GM18511 (cell line): Measurements from ENCODE around the gene UHRF2.
"Not testable (repeated sequence)": the region's sequence is repeated elsewhere in the genome, so short reads cannot be mapped to it uniquely, and the experiment has no call there.

Experiments
- ATAC-seq: cut with Tn5 transposase; IDR thresholded peaks from one replicate; pipeline ENCODE4 v1.9.1; 2021; ENCODE audit warnings: mild to moderate bottlenecking, moderate library complexity; ENCODE audit not compliant: unreplicated experiment

The UHRF2 gene, protein sequence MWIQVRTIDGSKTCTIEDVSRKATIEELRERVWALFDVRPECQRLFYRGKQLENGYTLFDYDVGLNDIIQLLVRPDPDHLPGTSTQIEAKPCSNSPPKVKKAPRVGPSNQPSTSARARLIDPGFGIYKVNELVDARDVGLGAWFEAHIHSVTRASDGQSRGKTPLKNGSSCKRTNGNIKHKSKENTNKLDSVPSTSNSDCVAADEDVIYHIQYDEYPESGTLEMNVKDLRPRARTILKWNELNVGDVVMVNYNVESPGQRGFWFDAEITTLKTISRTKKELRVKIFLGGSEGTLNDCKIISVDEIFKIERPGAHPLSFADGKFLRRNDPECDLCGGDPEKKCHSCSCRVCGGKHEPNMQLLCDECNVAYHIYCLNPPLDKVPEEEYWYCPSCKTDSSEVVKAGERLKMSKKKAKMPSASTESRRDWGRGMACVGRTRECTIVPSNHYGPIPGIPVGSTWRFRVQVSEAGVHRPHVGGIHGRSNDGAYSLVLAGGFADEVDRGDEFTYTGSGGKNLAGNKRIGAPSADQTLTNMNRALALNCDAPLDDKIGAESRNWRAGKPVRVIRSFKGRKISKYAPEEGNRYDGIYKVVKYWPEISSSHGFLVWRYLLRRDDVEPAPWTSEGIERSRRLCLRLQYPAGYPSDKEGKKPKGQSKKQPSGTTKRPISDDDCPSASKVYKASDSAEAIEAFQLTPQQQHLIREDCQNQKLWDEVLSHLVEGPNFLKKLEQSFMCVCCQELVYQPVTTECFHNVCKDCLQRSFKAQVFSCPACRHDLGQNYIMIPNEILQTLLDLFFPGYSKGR

DNA sequence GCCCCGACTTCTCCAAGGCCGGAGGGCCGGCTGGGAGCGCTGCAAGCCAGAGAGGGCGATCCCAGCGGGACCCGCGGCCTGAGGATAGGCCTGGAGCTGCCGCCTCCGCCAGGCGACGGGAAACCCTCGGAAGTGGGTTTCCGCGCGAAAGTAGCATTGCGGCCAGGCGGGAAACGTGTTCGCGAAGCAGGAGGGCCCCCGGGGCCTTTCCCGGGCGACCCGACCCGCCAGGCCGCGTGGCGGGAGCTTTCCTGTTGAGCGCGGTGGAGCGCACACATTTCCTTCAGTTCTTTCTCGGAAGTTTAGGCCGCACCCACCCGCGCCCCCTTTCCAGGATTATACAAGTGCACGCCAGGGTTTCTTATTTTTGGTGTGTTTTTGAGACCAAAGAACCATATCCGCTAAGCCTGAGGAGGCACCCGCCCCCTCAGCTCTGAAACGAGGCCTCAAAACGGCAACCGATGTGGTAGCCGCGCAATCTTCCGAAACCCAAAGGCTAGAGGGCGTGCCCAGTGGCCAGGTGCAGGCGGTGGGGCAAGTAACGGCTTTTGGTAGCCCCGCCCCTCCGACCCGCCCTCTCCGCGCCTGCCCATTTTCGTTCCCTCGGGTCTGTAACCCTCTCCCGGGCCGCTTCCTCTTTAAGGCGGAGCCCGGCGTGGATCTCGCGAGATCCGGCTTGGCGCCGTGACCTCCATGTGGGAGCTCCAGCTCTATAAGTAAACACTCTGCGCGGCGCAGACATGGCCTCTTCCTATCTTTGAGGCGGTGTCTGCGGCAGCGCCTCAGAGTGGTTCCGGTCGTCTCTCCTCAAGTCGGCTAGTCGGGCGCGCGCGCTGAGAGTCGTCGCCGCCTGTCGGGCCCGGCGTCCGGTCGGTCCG lies at the start of gene UHRF2:
Gene UHRF2 (plus strand): TSS at position 713 of the 878 bp plus-strand sequence. CDS start 292 bp downstream, outside the sequence.
- ATAC-seq = peak; percentile 85

DNA sequence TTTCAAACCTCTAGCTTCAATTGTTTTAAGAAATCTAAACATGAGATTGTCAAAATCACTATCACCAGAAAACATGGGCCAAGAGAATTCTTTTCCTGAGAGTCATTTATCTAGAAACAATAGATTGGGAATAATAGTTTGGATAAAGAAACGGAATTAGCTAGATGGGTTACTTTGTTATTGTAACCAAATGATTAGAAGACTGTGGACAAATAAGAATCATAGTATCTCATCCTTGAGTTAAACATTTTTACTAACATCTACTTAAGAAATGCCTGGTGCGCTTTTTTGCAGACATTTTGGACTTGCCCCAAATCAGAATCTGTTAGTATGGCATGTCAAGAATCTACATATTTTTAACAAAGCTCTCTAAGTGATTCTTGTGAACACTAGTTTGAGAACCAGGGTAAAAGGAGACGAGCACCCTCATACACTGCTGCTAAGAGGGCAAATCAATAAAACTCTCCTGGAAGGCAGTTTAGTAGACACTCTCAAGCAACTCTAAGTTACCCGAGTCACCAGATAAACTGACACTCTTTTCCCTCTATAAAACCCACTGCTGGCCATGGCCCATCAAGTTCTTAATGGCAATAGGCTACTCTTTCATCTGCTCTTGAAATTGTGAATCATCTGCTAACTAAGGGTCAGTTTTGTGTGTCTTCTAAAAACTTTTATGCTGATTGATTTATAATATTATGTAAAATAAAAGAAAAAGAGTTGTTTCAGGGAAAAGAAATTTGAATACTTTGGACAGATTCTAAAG lies 45.7 kb upstream of the UHRF2 start:
- ATAC-seq = no peak

DNA sequence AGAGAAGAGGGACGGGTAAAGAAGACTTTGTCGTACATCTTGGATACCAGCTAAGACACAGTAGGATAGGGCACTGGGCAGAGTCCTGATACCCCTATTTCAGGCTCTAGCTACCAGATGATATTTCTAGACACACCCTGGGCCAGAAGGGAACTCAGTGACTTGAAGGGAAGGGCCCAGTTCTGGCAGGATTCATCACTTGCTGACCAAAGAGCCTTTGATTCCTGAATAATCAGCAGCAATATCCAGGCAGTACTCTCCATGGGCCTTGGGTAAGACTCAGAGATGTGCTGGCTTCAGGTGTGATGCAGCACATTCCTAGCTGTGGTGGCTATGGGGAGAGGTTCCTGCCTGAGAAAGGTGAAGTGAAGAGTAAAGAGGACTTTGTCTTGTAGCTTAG lies 44.2 kb upstream of the UHRF2 start:
- ATAC-seq = no peak

DNA sequence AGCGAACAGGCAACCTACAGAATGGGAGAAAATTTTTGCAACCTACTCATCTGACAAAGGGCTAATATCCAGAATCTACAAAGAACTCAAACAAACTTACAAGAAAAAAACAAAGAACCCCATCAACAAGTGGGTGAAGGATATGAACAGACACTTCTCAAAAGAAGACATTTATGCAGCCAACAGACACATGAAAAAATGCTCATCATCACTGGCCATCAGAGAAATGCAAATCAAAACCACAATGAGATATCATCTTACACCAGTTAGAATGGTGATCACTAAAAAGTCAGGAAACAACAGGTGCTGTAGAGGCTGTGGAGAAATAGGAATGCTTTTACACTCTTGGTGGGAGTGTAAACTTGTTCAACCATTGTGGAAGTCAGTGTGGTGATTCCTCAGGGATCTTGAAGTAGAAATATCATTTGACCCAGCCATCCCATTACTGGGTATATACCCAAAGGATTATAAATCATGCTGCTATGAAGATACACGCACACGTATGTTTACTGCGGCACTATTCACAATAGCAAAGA lies 31.5 kb upstream of the UHRF2 start:
- not testable (repeated sequence) for ATAC-seq

DNA sequence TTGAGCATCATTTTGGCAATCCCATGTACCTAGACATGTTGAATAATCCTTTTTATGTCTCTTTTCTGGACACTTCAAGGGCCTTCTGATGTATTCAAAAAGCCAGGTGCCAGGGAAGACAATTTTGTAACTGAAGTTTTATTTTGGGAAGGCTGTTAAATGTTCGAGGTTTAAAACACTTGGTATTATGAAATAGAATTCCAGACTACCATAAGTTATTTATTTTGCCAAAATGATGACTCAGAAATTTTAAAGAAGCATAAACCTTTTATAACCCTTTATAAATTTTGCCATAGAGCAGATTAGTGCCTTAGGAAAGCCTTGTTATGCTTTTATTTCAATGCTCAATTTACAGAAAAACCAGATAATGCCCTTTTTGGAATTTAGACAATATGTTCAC lies 30.3 kb upstream of the UHRF2 start:
- no peak for ATAC-seq

DNA sequence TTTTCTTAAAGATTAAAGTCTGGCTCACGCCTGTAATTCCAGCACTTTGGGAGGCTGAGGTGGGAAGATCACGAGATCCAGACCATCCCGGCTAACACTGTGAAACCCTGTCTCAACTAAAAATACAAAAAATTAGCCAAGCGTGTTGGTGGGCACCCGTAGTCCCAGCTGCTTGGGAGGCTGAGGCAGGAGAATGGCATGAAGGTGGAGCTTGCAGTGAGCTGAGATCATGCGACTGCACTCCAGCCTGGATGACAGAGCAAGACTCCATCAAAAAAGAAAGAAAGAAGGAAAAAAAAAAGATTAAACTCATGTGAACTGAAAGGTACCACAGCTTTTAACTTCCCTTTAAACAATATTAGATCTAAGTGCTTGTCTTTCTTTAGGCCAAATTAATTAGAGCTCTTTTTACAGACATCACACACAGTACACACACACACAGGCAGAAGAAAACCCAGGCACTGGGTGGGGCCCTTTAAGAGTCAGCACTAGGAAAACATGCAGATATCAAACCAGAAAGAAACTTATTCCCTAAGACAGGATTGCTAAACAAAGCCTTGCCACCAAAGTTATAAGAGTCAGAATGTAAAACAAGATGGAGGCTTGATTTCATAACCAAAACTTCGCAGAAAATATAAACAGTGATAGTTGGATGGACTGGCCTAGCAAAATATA lies 29.3 kb upstream of the UHRF2 start:
- ATAC-seq = no peak

DNA sequence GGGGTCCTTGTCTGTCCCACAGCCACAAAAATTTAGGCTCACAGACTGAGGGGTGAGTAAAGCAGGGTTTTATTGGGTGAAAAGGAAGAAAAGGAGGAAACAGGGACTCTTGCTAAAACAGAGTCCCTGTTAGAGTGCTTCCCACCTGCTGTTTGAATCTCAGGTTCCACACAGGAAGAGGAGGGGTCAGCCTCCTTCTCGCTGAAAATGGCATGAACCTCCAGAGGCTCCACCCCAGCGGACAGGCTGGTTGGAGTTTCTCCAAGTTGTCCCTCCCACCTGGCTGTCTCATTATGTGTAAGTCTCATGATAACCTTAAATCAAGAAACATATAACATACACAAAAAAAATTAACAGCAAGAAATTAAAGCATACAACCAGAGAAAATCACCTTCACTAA lies 28.3 kb upstream of the UHRF2 start:
- ATAC-seq = no peak

DNA sequence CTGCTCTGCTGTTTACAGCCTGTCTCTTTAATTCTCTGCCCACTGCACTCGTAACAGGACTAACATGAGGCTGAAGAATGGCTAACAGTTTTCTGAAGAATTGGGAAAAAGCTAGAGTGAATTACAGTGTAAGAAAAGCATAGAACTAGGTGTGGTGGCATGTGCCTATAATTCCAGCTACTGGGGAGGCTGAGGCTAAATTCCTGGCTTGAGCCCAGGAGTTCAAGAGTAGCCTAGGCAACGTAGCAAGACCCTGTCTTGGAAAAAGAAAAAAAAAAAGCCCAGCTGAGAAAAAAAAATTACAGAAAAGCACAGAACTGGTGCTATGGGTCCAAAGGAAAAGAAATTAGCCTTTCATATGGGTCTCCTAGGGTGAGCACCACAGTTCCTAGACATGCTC lies 13.9 kb upstream of the UHRF2 start:
- ATAC-seq = no peak

DNA sequence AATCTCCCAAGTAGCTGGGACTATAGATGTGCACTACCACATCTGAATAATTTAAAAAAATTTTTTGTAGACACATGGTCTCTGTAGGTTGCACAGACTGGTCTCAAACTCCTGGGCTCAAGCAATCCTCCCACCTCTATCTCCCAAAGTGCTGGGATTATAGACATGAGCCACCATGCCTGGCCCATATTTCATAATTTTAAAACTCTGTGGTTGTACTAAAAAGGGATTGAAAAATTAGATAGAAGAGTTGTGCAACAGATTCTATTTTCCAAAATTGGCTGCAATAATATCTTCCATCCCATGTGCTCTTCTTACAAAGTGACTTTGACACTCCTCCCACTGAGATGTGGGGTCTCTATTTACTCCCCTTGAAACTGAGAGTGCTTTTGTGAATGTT lies 7.6 kb upstream of the UHRF2 start:
- no peak for ATAC-seq

DNA sequence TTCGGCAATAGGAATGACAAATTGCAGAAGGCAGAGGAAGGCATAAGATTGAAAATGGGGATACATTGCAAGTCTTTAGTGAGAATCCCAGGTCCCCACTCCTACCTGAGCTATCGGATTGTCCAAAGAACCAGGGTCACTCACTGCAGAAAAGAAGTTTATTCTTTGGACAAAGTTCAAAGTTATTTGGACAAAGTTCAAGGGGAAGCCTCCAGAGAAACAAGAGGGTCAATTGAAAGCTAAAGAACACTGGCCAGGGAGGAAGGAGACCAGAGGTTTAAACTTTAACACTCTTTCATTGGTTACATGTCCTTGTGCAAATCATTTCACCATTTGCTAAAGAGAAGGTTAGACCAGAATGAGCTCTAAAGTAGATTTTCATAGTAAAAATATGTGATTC lies 5.2 kb upstream of the UHRF2 start:
- ATAC-seq = no peak

DNA sequence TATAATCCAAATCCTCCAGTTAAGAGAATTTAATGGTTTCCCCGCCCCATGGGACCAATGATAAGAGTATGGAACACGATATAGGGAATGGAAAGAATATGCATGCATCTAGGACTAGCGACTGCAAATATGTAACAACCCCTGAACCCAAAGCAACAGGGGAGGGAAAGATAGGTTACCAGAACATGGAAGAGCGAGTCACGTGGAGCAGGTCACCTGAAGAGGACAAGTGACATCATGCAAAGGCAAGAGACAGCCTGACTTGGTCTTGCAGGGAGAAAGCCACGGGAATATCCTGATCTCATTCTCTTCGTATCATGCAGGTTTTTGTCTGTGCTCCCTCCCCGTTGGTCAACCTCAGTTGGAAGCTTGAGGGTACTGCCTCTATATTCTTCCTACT lies 4.7 kb upstream of the UHRF2 start:
- ATAC-seq = no peak

DNA sequence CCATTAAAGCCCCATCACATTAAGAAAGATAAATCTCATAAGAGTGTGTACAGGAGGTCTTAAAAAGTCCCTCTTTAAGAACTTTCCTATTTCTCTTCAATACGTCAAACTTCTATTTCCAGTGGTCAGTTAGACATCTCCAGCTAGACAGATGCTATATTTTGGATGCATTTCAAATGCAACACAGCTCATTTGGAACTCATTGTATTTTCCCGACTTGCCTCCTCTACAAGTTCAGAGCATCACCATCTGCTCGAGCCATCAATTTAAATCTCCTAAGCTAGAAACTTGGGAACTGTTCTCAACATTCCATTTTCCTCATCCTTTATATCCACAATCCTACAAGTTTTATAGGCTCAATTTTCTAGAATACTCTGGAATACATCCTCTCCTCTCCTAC lies 3.2 kb upstream of the UHRF2 start:
- no peak for ATAC-seq

DNA sequence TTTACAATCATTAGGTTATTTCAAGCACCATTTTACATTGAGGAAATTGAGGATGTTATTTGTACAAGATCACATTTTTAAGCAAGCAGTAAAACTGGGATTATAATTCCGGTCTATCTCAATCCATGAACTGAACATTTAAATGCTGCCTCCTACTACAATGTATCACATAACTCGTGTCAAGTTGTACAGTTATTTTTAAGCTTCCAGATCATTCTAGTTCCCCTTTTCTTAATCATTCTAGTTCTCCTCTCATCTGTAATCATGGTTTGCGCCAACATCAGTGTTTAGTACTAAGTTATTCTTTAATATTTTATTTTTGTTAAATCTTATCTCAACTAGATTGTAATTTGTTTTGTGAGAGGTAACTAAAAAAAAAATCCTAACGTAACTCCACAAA lies 2.4 kb upstream of the UHRF2 start:
- ATAC-seq = no peak

DNA sequence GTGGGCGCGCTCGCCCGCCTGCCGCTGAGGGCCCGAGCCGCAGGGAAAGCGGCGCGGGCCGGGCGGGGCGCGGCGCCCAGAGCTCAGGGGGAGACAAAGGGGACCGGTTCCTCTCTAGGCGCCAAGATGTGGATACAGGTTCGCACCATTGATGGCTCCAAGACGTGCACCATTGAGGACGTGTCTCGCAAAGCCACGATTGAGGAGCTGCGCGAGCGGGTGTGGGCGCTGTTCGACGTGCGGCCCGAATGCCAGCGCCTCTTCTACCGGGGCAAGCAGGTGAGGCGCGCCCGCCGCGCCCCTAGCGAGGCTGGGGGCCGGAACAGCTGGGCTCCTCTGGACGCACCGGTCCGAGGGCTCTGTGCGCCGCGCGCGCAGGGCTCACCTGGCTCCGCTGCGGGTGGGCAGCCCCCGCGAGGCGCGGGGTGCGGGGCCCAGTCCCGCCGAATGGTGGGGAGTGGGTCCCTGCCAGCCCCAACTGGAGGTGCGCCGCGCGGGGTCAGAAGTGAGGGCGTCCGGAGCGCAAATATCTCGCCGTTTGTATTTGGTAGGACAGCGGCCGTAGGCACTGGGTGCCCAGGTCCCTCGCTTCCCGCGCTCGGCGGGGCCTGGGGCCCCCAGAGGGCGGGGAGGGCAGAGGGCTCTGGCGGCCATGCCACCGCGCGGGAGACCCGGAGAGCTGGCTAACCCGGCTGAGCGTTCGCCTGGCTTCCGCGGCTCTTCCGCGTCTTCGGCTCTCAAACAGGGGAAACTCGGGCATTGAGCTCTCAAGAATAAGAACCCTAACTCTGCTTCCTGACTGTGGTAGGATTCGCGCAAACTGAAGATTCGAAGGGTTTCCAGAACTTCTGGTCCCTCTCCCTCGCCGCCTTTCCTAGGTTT lies 607 bp downstream of the UHRF2 start:
- ATAC-seq = peak; percentile 25

DNA sequence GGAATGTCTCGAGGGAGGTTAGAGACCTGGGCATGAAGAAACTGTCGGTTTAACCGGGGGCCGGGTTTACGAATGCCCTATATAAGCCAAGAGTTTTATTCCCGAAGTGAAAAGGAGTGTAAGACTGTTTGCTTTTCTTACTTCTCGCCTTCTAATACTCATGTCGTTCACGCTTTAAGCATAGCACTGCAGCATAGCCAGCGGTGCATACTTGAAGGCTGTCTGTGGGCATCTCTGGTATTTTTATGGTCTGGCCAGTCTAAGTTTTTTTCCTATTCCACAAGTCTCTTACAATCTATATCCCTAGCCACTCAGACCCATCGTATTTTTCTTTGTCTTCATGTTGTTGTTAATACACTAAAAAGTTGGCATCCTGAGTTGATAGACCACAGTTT lies 1.2 kb downstream of the UHRF2 start:
- ATAC-seq = no peak

DNA sequence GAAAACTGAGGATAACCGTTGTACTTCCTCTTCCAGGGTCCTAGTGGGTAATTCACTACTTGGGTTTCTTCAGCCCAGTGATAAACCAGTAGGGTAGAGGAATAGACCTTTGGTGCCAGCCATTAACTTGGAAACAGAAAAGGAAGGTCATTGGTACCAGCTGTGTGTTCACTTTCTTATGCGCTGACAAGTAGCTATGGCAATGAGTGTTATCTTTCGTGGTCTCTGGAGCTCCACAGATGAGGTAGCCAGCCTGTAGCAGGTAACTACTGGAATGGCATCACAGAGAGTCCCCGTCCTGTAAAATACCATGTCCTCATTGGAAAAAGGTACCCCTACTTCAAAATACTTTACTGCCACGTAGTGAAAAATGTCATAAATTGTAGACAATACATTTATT lies 2.3 kb downstream of the UHRF2 start:
- ATAC-seq = no peak

DNA sequence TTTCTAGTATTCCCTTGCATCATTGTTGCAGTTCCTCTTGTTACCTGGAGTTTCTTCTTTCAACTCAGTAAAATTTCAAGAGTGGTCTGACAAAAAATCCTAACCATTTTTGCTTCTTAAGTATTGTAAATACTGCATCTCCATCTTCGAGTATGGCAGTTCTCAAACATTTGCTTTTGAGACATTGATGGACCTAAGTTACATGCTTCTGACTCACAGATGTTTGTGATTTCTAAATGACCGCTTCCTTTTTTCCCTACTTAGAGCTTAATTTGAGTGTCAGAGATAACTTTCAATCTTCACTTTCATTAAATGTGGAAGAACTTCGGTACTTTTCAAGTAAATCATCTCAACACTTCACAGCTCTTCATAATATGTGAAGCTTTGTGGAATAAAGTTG lies 4.2 kb downstream of the UHRF2 start:
- no peak for ATAC-seq

DNA sequence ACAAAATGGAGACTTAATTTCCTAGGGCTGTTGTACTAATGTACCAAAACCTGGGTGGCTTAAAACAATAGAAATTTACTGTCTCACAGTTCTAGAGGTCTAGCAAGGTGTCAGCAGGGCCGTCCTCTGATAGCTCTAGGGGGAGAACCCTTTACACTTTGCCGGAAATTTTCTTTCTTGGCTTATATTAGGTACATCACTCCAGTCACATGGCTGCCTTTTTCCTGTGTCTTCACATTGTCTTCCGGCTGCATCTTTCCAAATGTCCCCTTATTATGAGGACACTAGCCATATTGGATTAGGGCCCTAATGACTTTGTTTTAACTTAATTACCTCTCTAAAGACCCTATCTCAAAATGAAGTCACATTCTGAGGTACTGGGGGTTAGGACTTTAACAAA lies 5.8 kb downstream of the UHRF2 start:
- ATAC-seq = no peak

DNA sequence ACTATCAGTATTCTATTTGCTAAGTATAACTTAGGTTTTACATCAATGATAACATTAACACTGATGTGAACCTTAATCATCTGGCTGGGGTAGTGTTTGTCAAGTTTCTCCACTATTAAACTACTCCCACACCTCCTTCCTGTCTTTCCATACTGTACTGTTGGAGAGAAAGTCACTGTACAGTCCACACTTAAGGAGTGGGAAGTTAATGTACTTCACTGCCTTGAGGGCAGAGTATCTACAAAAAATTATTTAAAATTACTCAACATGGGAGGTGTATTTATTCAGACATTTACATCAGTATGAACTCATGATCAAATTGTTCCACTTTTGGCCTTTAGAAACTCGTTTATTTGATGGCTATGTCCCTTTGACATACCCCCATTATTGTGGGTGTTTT lies 11.9 kb downstream of the UHRF2 start:
- ATAC-seq = no peak
